Measurements from ENCODE around the gene ABHD6.

ABHD6 gene

GRCh38 chr3:58342676-58343075 lies 105.1 kb downstream of the ABHD6 start:
- POLR2A ChIA-PET: no interaction called here
- CTCF ChIA-PET: no interaction called here
- TF ChIP-seq LEF1 (IDR thresholded peaks at IDR 0.05; ENCODE audit: borderline replicate concordance) (no peak), TARDBP (IDR thresholded peaks at IDR 0.05) (no peak), PKNOX1 (IDR thresholded peaks at IDR 0.05) (no peak), FOXA1 (IDR thresholded peaks at IDR 0.05) (no peak)
- no peak for DNase-seq (ENCODE audit: extremely low spot score)
